Neural cell (in vitro differentiated cells): ENCODE data around the gene GPR35. TPM values are rescaled to one million over a fixed set of nuclear protein-coding genes. Genes with fewer than 3 reads are reported as not detected.

Experiments
- H2AFZ ChIP-seq: fragments of 200-600, 300-800 bp; sonication (generic), shearing (Covaris generic); 2 replicates; pipeline ENCODE4 v1.6.0; 2014; ENCODE audit warnings: low read depth, mild to moderate bottlenecking, antibody characterized with exemption, low read length, moderate library complexity
- H3F3A ChIP-seq: fragments of 200-600 bp; shearing (Covaris generic); 2 replicates; pipeline ENCODE4 v1.6.1; 2016; ENCODE audit warnings: mild to moderate bottlenecking, moderate library complexity, mixed read lengths, antibody characterized with exemption, low read length; ENCODE audit not compliant: insufficient read depth, poor library complexity, severe bottlenecking
- H3K27ac ChIP-seq: fragments of 200-600, 300-800 bp; sonication (generic), shearing (Covaris generic); 2 replicates; pipeline ENCODE4 v1.5.1; 2014; ENCODE audit warnings: mild to moderate bottlenecking, low read length, moderate library complexity
- H3K27me3 ChIP-seq: fragments of 300-800, 200-600 bp; sonication (generic), shearing (Covaris generic); 2 replicates; pipeline ENCODE4 v1.6.0; 2014; ENCODE audit warnings: mild to moderate bottlenecking, low read depth, low read length, moderate library complexity; ENCODE audit not compliant: insufficient read depth
- H3K36me3 ChIP-seq: fragments of 300-800, 200-600 bp; sonication (generic), shearing (Covaris generic); 2 replicates; pipeline ENCODE4 v1.5.1; 2014; ENCODE audit warnings: mild to moderate bottlenecking, antibody characterized with exemption, low read length, moderate library complexity; ENCODE audit not compliant: insufficient read depth
- H3K4me2 ChIP-seq: fragments of 300-800, 200-600 bp; sonication (generic), shearing (Covaris generic); 2 replicates; pipeline ENCODE4 v1.6.0; 2014; ENCODE audit warnings: mild to moderate bottlenecking, low read length
- H3K4me3 ChIP-seq: fragments of 300-800, 200-600 bp; sonication (generic), shearing (Covaris generic); 2 replicates; pipeline ENCODE4 v1.5.1; 2014; ENCODE audit warnings: mild to moderate bottlenecking, low read length, moderate library complexity
- H3K79me2 ChIP-seq: fragments of 200-600 bp; shearing (Covaris generic); replicated peaks from 2 replicates; pipeline ENCODE4 v1.6.0; 2014; ENCODE audit warnings: mild to moderate bottlenecking, low read length, moderate library complexity; ENCODE audit not compliant: insufficient read depth
- H3K9ac ChIP-seq: fragments of 300-800, 200-600 bp; sonication (generic), shearing (Covaris generic); 2 replicates; pipeline ENCODE4 v1.6.1; 2016; ENCODE audit warnings: mild to moderate bottlenecking, low read length, mixed read lengths
- H3K9me2 ChIP-seq: fragments of 200-600 bp; shearing (Covaris generic); 2 replicates; pipeline ENCODE4 v1.6.1; 2016; ENCODE audit warnings: mild to moderate bottlenecking, low read length, mixed read lengths; ENCODE audit not compliant: insufficient read depth
- H3K9me3 ChIP-seq: fragments of 200-600, 300-800 bp; sonication (generic), shearing (Covaris generic); 2 replicates; pipeline ENCODE4 v1.6.1; 2016; ENCODE audit warnings: mild to moderate bottlenecking, mixed run types, low read length, moderate library complexity, mixed read lengths
- H4K20me1 ChIP-seq: fragments of 200-600 bp; shearing (Covaris generic); 2 replicates; pipeline ENCODE4 v1.6.1; 2016; ENCODE audit warnings: mild to moderate bottlenecking, mixed run types; ENCODE audit not compliant: insufficient read depth
- EP300 ChIP-seq: fragments of 450-650 bp; conservative IDR thresholded peaks from 2 replicates; pipeline ENCODE4 v1.6.1; 2014; ENCODE audit warnings: antibody characterized with exemption, mild to moderate bottlenecking, moderate library complexity; ENCODE audit not compliant: poor library complexity, severe bottlenecking
- EZH2 ChIP-seq: fragments of 200-600, 300-800 bp; shearing (Covaris generic), sonication (generic); IDR thresholded peaks from 2 replicates; pipeline ENCODE4 v1.6.1; 2014; ENCODE audit warnings: antibody characterized with exemption, low read length, borderline replicate concordance, mild to moderate bottlenecking; ENCODE audit not compliant: insufficient read depth, poor library complexity, severe bottlenecking
- MXI1 ChIP-seq: fragments of 450-650 bp; conservative IDR thresholded peaks from 2 replicates; pipeline ENCODE4 v1.6.1; 2014; ENCODE audit warnings: antibody characterized with exemption, mild to moderate bottlenecking; ENCODE audit not compliant: poor library complexity, severe bottlenecking
- POLR2AphosphoS5 ChIP-seq: IDR thresholded peaks from 2 replicates; pipeline ENCODE4 v1.6.1; 2012
- RAD21 ChIP-seq: fragments of 450-650 bp; conservative IDR thresholded peaks from 2 replicates; pipeline ENCODE4 v1.6.1; 2014; ENCODE audit warnings: antibody characterized with exemption, mild to moderate bottlenecking, moderate library complexity
- SMC3 ChIP-seq: fragments of 450-650 bp; conservative IDR thresholded peaks from 2 replicates; pipeline ENCODE4 v1.6.1; 2014; ENCODE audit warnings: antibody characterized with exemption, mild to moderate bottlenecking, moderate library complexity; ENCODE audit not compliant: poor library complexity
- TAF1 ChIP-seq: IDR thresholded peaks from 2 replicates; pipeline ENCODE4 v1.6.1; 2012; ENCODE audit warnings: low read depth
- polyA plus RNA-seq: library from polyadenylated mRNA; depleted of rRNA; stranded (reverse); fragments of >200 nt; gene quantifications from 2 replicates; pipeline ENCODE4 v1.2.3, GENCODE V29; 2014
- TF ChIP-seq, protein P1 (sequence below): IDR thresholded peaks from 2 replicates; pipeline ENCODE4 v1.6.1; 2012; ENCODE audit warnings: borderline replicate concordance
- TF ChIP-seq, protein P2 (sequence below): fragments of 450-650 bp; IDR thresholded peaks from 2 replicates; pipeline ENCODE4 v1.5.1; 2014; ENCODE audit warnings: antibody characterized with exemption, mild to moderate bottlenecking, moderate library complexity; ENCODE audit not compliant: poor library complexity, severe bottlenecking

The GPR35 gene
- polyA plus RNA-seq, 1 donor from 2014 or later: 2.8 TPM

GRCh38 chr2:240579771-240580614 is 45.3 kb upstream of the GPR35 start:
- no peak overlapping the region for H3K4me2 ChIP-seq
- no peaks in the 10 kb centered on the region for H3F3A ChIP-seq
- no peaks in the 10 kb centered on the region for H3K9me3 ChIP-seq
- H3K27me3 ChIP-seq: no peaks in the 10 kb centered on the region
- TF ChIP-seq, protein P1, sequence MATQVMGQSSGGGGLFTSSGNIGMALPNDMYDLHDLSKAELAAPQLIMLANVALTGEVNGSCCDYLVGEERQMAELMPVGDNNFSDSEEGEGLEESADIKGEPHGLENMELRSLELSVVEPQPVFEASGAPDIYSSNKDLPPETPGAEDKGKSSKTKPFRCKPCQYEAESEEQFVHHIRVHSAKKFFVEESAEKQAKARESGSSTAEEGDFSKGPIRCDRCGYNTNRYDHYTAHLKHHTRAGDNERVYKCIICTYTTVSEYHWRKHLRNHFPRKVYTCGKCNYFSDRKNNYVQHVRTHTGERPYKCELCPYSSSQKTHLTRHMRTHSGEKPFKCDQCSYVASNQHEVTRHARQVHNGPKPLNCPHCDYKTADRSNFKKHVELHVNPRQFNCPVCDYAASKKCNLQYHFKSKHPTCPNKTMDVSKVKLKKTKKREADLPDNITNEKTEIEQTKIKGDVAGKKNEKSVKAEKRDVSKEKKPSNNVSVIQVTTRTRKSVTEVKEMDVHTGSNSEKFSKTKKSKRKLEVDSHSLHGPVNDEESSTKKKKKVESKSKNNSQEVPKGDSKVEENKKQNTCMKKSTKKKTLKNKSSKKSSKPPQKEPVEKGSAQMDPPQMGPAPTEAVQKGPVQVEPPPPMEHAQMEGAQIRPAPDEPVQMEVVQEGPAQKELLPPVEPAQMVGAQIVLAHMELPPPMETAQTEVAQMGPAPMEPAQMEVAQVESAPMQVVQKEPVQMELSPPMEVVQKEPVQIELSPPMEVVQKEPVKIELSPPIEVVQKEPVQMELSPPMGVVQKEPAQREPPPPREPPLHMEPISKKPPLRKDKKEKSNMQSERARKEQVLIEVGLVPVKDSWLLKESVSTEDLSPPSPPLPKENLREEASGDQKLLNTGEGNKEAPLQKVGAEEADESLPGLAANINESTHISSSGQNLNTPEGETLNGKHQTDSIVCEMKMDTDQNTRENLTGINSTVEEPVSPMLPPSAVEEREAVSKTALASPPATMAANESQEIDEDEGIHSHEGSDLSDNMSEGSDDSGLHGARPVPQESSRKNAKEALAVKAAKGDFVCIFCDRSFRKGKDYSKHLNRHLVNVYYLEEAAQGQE: no peak
- TF ChIP-seq, protein P2, sequence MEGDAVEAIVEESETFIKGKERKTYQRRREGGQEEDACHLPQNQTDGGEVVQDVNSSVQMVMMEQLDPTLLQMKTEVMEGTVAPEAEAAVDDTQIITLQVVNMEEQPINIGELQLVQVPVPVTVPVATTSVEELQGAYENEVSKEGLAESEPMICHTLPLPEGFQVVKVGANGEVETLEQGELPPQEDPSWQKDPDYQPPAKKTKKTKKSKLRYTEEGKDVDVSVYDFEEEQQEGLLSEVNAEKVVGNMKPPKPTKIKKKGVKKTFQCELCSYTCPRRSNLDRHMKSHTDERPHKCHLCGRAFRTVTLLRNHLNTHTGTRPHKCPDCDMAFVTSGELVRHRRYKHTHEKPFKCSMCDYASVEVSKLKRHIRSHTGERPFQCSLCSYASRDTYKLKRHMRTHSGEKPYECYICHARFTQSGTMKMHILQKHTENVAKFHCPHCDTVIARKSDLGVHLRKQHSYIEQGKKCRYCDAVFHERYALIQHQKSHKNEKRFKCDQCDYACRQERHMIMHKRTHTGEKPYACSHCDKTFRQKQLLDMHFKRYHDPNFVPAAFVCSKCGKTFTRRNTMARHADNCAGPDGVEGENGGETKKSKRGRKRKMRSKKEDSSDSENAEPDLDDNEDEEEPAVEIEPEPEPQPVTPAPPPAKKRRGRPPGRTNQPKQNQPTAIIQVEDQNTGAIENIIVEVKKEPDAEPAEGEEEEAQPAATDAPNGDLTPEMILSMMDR: no peak
- TF ChIP-seq EZH2 (no peak), TAF1 (no peak), RAD21 (no peak), MXI1 (no peak), EP300 (no peak), POLR2AphosphoS5 (no peak), SMC3 (no peak)
- H3K36me3 ChIP-seq: no peaks in the 10 kb centered on the region
- no peaks in the 10 kb centered on the region for H3K9me2 ChIP-seq
- no peak overlapping the region for H3K4me3 ChIP-seq
- H3K27ac ChIP-seq: no peak overlapping the region
- no peak overlapping the region for H2AFZ ChIP-seq
- H3K79me2 ChIP-seq: peaks cover 14% of the 10 kb centered on the region
- no peaks in the 10 kb centered on the region for H4K20me1 ChIP-seq
- H3K9ac ChIP-seq: no peak overlapping the region

DNA sequence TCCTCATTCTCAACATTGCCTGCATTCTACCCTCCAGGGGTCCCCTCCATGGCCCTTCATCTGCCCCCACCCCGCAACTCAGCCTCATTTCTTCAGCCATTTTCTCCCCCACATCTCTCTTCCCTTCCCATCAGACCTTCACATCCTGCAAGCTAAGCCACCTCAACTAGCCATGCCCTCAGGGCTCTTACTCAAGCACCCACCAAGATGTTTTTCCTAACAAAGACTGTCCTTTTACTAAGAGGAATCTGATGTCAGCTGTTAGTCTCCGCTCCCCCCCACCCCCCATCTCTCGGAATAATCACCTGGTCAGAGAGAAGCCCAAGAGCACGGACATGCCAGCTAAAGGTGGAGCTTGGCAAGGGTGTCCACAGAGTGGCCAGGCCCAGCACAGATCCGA is 43.5 kb upstream of the GPR35 start:
- Histone ChIP-seq H3K27me3 (no peaks in the 10 kb centered on the region), H3K79me2 (peaks cover 25% of the 10 kb centered on the region), H3K9ac (no peak overlapping the region), H3F3A (no peaks in the 10 kb centered on the region), H3K9me3 (no peaks in the 10 kb centered on the region), H3K36me3 (no peaks in the 10 kb centered on the region), H4K20me1 (no peaks in the 10 kb centered on the region), H3K4me3 (no peak overlapping the region), H3K4me2 (no peak overlapping the region), H3K27ac (no peak overlapping the region), H2AFZ (no peak overlapping the region), H3K9me2 (no peaks in the 10 kb centered on the region)
- TF ChIP-seq TAF1: no peak
- no peak for TF ChIP-seq POLR2AphosphoS5
- TF ChIP-seq, protein P1: no peak
- TF ChIP-seq SMC3: no peak
- TF ChIP-seq, protein P2: no peak
